Hepatocyte (in vitro differentiated cells): Measurements from ENCODE around the gene SAPCD2. TPM values are rescaled to one million over a fixed set of nuclear protein-coding genes. Genes with fewer than 3 reads are reported as not detected.

Experiments used
- DNase-seq: peaks from one replicate; pipeline ENCODE4 v3.0.0-alpha.2; 2016; ENCODE audit warnings: low spot score
- H2AFZ ChIP-seq: fragments of 200-600 bp; sonication (generic); 2 replicates; pipeline ENCODE4 v1.6.0; 2016; ENCODE audit warnings: antibody characterized with exemption, mild to moderate bottlenecking
- H3K27ac ChIP-seq: fragments of 200-600 bp; sonication (generic); 2 replicates; pipeline ENCODE4 v1.5.1; 2016; ENCODE audit warnings: mild to moderate bottlenecking
- H3K27me3 ChIP-seq: fragments of 200-600 bp; sonication (generic); 2 replicates; pipeline ENCODE4 v1.6.1; 2016
- H3K36me3 ChIP-seq: fragments of 200-600 bp; sonication (generic); replicated peaks from 2 replicates; pipeline ENCODE4 v1.5.1; 2016; ENCODE audit warnings: low read depth; ENCODE audit not compliant: insufficient read depth
- H3K4me1 ChIP-seq: fragments of 200-600 bp; sonication (generic); 2 replicates; pipeline ENCODE4 v1.5.1; 2016; ENCODE audit warnings: mild to moderate bottlenecking, moderate library complexity; ENCODE audit not compliant: insufficient read depth
- H3K4me2 ChIP-seq: fragments of 200-600 bp; sonication (generic); 2 replicates; pipeline ENCODE4 v1.6.0; 2016
- H3K4me3 ChIP-seq: fragments of 200-600 bp; sonication (generic); 2 replicates; pipeline ENCODE4 v1.5.1; 2016; ENCODE audit warnings: mild to moderate bottlenecking
- H3K79me2 ChIP-seq: fragments of 200-600 bp; sonication (generic); 2 replicates; pipeline ENCODE4 v1.6.0; 2017; ENCODE audit warnings: mild to moderate bottlenecking
- H3K9me2 ChIP-seq: fragments of 200-600 bp; sonication (generic); replicated peaks from 2 replicates; pipeline ENCODE4 v1.6.0; 2017; ENCODE audit warnings: mild to moderate bottlenecking; ENCODE audit not compliant: insufficient read depth
- H3K9me3 ChIP-seq: fragments of 200-600 bp; sonication (generic); 2 replicates; pipeline ENCODE4 v1.5.1; 2016; ENCODE audit warnings: low read depth, mild to moderate bottlenecking
- H4K20me1 ChIP-seq: fragments of 200-600 bp; sonication (generic); 2 replicates; pipeline ENCODE4 v1.6.0; 2016; ENCODE audit warnings: mild to moderate bottlenecking; ENCODE audit not compliant: insufficient read depth, poor library complexity, severe bottlenecking
- EZH2 ChIP-seq: fragments of 200-600 bp; sonication (generic); IDR thresholded peaks from 2 replicates; pipeline ENCODE4 v1.6.1; 2016; ENCODE audit warnings: antibody characterized with exemption, mild to moderate bottlenecking, borderline replicate concordance
- EZH2phosphoT487 ChIP-seq: fragments of 200-600 bp; sonication (generic); IDR thresholded peaks from one replicate; pipeline ENCODE4 v1.6.1; 2018; ENCODE audit warnings: antibody characterized with exemption, mild to moderate bottlenecking, low read depth, moderate library complexity; ENCODE audit not compliant: unreplicated experiment, severe bottlenecking
- whole genome bisulfite sequencing: methylation state at CpG from one replicate; pipeline ENCODE4 v1.1.6; 2016; ENCODE audit warnings: low lambda C conversion rate; ENCODE audit errors: missing lambda C conversion rate; 5-methylcytosine and 5-hydroxymethylcytosine counted together
- polyA plus RNA-seq: library from polyadenylated mRNA; unstranded; fragments of >200 nt; fragmentation: Nextera tagmentation; extraction: Ambion mirVana; gene quantifications from 2 replicates; pipeline ENCODE4 v1.2.1, GENCODE V29; 2016
- total RNA-seq: library from RNA; depleted of rRNA; stranded (reverse); fragments of >200 nt; gene quantifications from 2 replicates; pipeline ENCODE4 v1.2.3, GENCODE V29; 2014
- TF ChIP-seq, protein P1 (sequence below): fragments of 200-600 bp; sonication (generic); IDR thresholded peaks from 2 replicates; pipeline ENCODE4 v1.5.1; 2016; ENCODE audit warnings: antibody characterized with exemption, mild to moderate bottlenecking; ENCODE audit not compliant: poor library complexity

Gene SAPCD2
- total and polyA plus RNA-seq, 2 experiments from 2014 or later, result 4.8 to 7.5 TPM

GRCh38 chr9:137107312-137107921 is 37.1 kb upstream of the SAPCD2 start:
- no peak overlapping the region for H3K4me3 ChIP-seq
- no peak for TF ChIP-seq EZH2phosphoT487
- TF ChIP-seq EZH2, result no peak
- TF ChIP-seq, protein P1, sequence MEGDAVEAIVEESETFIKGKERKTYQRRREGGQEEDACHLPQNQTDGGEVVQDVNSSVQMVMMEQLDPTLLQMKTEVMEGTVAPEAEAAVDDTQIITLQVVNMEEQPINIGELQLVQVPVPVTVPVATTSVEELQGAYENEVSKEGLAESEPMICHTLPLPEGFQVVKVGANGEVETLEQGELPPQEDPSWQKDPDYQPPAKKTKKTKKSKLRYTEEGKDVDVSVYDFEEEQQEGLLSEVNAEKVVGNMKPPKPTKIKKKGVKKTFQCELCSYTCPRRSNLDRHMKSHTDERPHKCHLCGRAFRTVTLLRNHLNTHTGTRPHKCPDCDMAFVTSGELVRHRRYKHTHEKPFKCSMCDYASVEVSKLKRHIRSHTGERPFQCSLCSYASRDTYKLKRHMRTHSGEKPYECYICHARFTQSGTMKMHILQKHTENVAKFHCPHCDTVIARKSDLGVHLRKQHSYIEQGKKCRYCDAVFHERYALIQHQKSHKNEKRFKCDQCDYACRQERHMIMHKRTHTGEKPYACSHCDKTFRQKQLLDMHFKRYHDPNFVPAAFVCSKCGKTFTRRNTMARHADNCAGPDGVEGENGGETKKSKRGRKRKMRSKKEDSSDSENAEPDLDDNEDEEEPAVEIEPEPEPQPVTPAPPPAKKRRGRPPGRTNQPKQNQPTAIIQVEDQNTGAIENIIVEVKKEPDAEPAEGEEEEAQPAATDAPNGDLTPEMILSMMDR, result no peak
- no peak overlapping the region for H3K27ac ChIP-seq
- H2AFZ ChIP-seq, result no peak overlapping the region
- no peaks in the 10 kb centered on the region for H3K27me3 ChIP-seq
- no peaks in the 10 kb centered on the region for H3K9me2 ChIP-seq
- no peaks in the 10 kb centered on the region for H3K9me3 ChIP-seq
- no peaks in the 10 kb centered on the region for H4K20me1 ChIP-seq
- H3K36me3 ChIP-seq, result no peaks in the 10 kb centered on the region
- no peaks in the 10 kb centered on the region for H3K79me2 ChIP-seq
- H3K4me2 ChIP-seq, result no peak overlapping the region
- 95% methylated on average over 26 of the region's 27 CpGs for WGBS
- DNase-seq, result no peak
- no peaks in the 10 kb centered on the region for H3K4me1 ChIP-seq

DNA sequence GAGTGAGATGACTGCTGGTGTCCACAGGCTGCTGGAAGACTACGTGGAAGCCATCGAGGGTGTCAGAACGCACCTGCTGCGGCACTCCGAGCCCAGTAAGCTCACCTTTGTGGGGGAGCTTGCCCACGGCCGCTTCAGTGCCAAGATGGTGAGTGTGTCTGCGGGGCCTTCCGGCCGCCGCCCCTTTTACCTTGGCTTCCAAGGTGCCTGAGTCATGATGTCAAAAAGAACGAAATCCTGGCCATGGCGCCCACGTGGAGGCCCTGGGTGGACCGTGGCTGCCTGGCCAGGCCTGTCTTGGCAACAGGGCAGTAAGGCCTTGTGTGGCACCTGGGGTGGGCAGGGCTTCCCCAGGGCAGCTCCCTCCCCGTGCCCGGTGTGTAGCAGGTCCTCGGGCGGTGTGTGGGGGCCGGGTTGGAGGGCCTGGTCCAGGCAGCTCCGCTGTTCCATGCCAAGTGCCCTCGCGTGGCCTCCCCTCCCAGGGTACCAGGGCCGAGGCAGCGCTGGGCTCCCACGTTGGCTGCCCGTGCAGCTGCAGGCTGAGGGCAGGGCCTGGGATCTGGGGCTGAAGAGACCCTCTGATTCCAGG is 36.4 kb upstream of the SAPCD2 start:
- Histone ChIP-seq H3K4me2 (no peak overlapping the region), H3K9me3 (no peaks in the 10 kb centered on the region), H3K27me3 (no peaks in the 10 kb centered on the region), H4K20me1 (no peaks in the 10 kb centered on the region), H2AFZ (no peak overlapping the region), H3K27ac (no peak overlapping the region), H3K79me2 (no peaks in the 10 kb centered on the region), H3K4me3 (no peak overlapping the region), H3K36me3 (no peaks in the 10 kb centered on the region), H3K4me1 (no peaks in the 10 kb centered on the region), H3K9me2 (no peaks in the 10 kb centered on the region)
- WGBS, result 96% methylated on average over 23 of the region's 27 CpGs
- DNase-seq, result no peak
- TF ChIP-seq EZH2phosphoT487 (no peak), EZH2 (no peak)
- TF ChIP-seq, protein P1, result no peak

- no peaks in the 10 kb centered on the region for H3K36me3 ChIP-seq
- no peaks in the 10 kb centered on the region for H3K9me2 ChIP-seq
- H3K4me1 ChIP-seq, result no peaks in the 10 kb centered on the region
- no peaks in the 10 kb centered on the region for H4K20me1 ChIP-seq
- H3K79me2 ChIP-seq, result no peaks in the 10 kb centered on the region
- TF ChIP-seq EZH2phosphoT487, result no peak
- TF ChIP-seq, protein P1, result no peak
- H3K4me3 ChIP-seq, result no peak overlapping the region
- no peak overlapping the region for H3K27ac ChIP-seq
- no peak for DNase-seq
- WGBS, result 94% methylated on average over 22 of the region's 31 CpGs
- H3K9me3 ChIP-seq, result no peaks in the 10 kb centered on the region
- H3K27me3 ChIP-seq, result no peaks in the 10 kb centered on the region
- no peak overlapping the region for H3K4me2 ChIP-seq
- no peak overlapping the region for H2AFZ ChIP-seq
Observed at GRCh38 chr9:137105814-137106661, 35.7 kb upstream of the SAPCD2 start.
